Natural killer cell (primary cell): ENCODE results near the gene FUT4. TPM values are rescaled to one million over a fixed set of nuclear protein-coding genes. Genes with fewer than 3 reads are reported as not detected.
A peak's percentile ranks its signal among the peaks of the same experiment; 100 is the strongest.

ENCODE experiments used
- ATAC-seq, 3 donors: fragments of 150-1000 bp in 2 of 3; fragments of 200-7000 bp in 1 of 3; cut with Tn5 transposase; 1 replicate in 1 of 3; 2 replicates in 2 of 3; pipeline ENCODE4 v1.10.0; 2021; ENCODE audit warnings: mild to moderate bottlenecking in 2 of 3, moderate library complexity in 2 of 3
- DNase-seq, 2 donors: peaks; one replicate each; pipeline versions ENCODE4 v3.0.0 to v3.0.0-alpha.2; 2013 to 2021; ENCODE audit warnings: mixed read lengths in 1 of 2
- H3K27ac ChIP-seq: one replicate; pipeline ENCODE4 v1.5.1; 2013; ENCODE audit warnings: mild to moderate bottlenecking, low read length
- H3K27me3 ChIP-seq: one replicate; pipeline ENCODE4 v1.6.1; 2013; ENCODE audit warnings: low read length; ENCODE audit not compliant: control insufficient read depth, insufficient read depth
- H3K36me3 ChIP-seq: one replicate; pipeline ENCODE4 v1.6.1; 2013; ENCODE audit warnings: low read length; ENCODE audit not compliant: control insufficient read depth, insufficient read depth
- H3K4me1 ChIP-seq: one replicate; pipeline ENCODE4 v1.6.1; 2013; ENCODE audit warnings: low read length; ENCODE audit not compliant: control insufficient read depth, insufficient read depth
- H3K4me3 ChIP-seq: one replicate; pipeline ENCODE4 v1.5.1; 2013; ENCODE audit warnings: low read length
- H3K9me3 ChIP-seq: one replicate; pipeline ENCODE4 v1.6.1; 2013; ENCODE audit warnings: low read length; ENCODE audit not compliant: control insufficient read depth, insufficient read depth
- H3K27ac Mint-ChIP-seq, 2 donors: one replicate each; pipeline ENCODE4 v1.8.0; 2022; ENCODE audit warnings: mild to moderate bottlenecking in 2 of 2, mixed read lengths in 2 of 2, moderate library complexity in 1 of 2
- H3K27me3 Mint-ChIP-seq, 2 donors: one replicate each; pipeline ENCODE4 v1.8.0; 2022; ENCODE audit warnings: low read depth in 2 of 2, mixed read lengths in 2 of 2
- H3K36me3 Mint-ChIP-seq: one replicate; pipeline ENCODE4 v1.8.0; 2022; ENCODE audit warnings: mixed read lengths
- H3K4me1 Mint-ChIP-seq, 2 donors: one replicate each; pipeline ENCODE4 v1.8.0; 2022; ENCODE audit warnings: mixed read lengths in 2 of 2
- H3K4me3 Mint-ChIP-seq: one replicate; pipeline ENCODE4 v1.8.0; 2022; ENCODE audit warnings: mild to moderate bottlenecking, moderate library complexity, mixed read lengths
- H3K9me3 Mint-ChIP-seq, 2 donors: one replicate each; pipeline ENCODE4 v1.8.0; 2022; ENCODE audit warnings: mixed read lengths in 2 of 2
- WGBS: methylation state at CpG from one replicate; pipeline ENCODE4 v1.1.7; 2013; ENCODE audit warnings: missing lambda C conversion rate; ENCODE audit not compliant: insufficient coverage; 5-methylcytosine and 5-hydroxymethylcytosine counted together
- intact Hi-C: fragments of 100-400 bp; cut with micrococcal nuclease; formaldehyde crosslinking; loops from one replicate; pipeline ENCODE4 v1.14.2; 2022
- total RNA-seq, 4 donors: library from RNA; stranded (reverse); fragments of 120-200 nt in 1 of 4; gene quantifications; one replicate each; pipeline versions ENCODE4 v1.2.3 to v1.2.4, GENCODE V29; 2013 to 2022
- TF ChIP-seq, protein P1 (sequence below): fragments of 200-600 bp; IDR thresholded peaks from one replicate; pipeline ENCODE4 v1.8.0; 2022; ENCODE audit warnings: antibody characterized with exemption

Gene FUT4
- total RNA-seq, 3 donors from 2014 or later (not counting 1 experiment from before 2014, with no cell fraction given), result 4.4 to 7.5 (median 5.6) TPM

DNA sequence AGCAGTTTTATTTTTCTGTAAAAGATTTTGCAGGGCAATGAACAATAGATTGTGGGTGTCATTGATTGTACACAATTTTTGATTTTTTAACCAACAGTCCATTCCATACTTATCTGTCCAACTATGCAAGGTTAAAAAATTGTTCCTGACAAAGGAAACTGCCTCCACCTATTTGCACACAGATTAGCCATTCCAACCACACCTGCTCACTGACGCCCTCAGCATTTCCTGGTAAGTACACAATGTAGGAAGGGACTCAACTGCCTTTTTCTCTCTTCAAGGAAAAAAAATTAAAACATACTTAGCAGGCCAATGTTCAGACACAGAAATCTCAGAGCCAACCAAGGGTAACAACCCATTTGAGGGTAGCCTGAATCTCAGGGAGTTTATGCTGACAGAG, 4.3 kb upstream of the FUT4 start:
- peaks cover 17 to 38% of the 10 kb centered on the region in 2 donors for H3K27me3 Mint-ChIP-seq
- TF ChIP-seq, protein P1, sequence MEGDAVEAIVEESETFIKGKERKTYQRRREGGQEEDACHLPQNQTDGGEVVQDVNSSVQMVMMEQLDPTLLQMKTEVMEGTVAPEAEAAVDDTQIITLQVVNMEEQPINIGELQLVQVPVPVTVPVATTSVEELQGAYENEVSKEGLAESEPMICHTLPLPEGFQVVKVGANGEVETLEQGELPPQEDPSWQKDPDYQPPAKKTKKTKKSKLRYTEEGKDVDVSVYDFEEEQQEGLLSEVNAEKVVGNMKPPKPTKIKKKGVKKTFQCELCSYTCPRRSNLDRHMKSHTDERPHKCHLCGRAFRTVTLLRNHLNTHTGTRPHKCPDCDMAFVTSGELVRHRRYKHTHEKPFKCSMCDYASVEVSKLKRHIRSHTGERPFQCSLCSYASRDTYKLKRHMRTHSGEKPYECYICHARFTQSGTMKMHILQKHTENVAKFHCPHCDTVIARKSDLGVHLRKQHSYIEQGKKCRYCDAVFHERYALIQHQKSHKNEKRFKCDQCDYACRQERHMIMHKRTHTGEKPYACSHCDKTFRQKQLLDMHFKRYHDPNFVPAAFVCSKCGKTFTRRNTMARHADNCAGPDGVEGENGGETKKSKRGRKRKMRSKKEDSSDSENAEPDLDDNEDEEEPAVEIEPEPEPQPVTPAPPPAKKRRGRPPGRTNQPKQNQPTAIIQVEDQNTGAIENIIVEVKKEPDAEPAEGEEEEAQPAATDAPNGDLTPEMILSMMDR, result no peak
- H3K36me3 Mint-ChIP-seq, result no peaks in the 10 kb centered on the region
- DNase-seq (no peak), ATAC-seq (no peak)
- peaks cover 4% of the 10 kb centered on the region for H3K27me3 ChIP-seq
- H3K27ac ChIP-seq, result no peak overlapping the region
- no peaks in the 10 kb centered on the region for H3K9me3 ChIP-seq
- no peaks in the 10 kb centered on the region for H3K36me3 ChIP-seq
- H3K9me3 Mint-ChIP-seq, result no peaks in the 10 kb centered on the region
- 20% methylated on average over 1 of the region's 1 CpG for WGBS
- intact Hi-C loops, result no loop called here
- no peak overlapping the region for H3K4me3 Mint-ChIP-seq
- peaks cover 12% of the 10 kb centered on the region in 2 donors for H3K4me1 Mint-ChIP-seq
- H3K4me1 ChIP-seq, result peaks cover 3% of the 10 kb centered on the region
- H3K4me3 ChIP-seq, result no peak overlapping the region
- H3K27ac Mint-ChIP-seq, result no peak overlapping the region

DNA sequence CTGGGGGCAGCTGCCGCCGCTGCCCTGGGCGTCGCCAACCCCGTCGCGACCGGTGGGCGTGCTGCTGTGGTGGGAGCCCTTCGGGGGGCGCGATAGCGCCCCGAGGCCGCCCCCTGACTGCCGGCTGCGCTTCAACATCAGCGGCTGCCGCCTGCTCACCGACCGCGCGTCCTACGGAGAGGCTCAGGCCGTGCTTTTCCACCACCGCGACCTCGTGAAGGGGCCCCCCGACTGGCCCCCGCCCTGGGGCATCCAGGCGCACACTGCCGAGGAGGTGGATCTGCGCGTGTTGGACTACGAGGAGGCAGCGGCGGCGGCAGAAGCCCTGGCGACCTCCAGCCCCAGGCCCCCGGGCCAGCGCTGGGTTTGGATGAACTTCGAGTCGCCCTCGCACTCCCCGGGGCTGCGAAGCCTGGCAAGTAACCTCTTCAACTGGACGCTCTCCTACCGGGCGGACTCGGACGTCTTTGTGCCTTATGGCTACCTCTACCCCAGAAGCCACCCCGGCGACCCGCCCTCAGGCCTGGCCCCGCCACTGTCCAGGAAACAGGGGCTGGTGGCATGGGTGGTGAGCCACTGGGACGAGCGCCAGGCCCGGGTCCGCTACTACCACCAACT, 1.0 kb downstream of the FUT4 start:
- H3K9me3 Mint-ChIP-seq, result no peaks in the 10 kb centered on the region
- Histone ChIP-seq H3K4me3 (peak overlapping the region; percentile 77), H3K9me3 (no peaks in the 10 kb centered on the region), H3K4me1 (peaks cover 18% of the 10 kb centered on the region), H3K36me3 (no peaks in the 10 kb centered on the region), H3K27ac (no peak overlapping the region), H3K27me3 (no peaks in the 10 kb centered on the region)
- H3K4me1 Mint-ChIP-seq, result peaks cover 38 to 47% of the 10 kb centered on the region in 2 donors
- H3K27ac Mint-ChIP-seq, result peak overlapping the region in 1 of 2 donors; percentile 13
- peak in 1 of 2 donors; percentile 18 for DNase-seq
- WGBS, result 35% methylated on average over 59 of the region's 59 CpGs
- TF ChIP-seq, protein P1, result no peak
- intact Hi-C loops, result no loop called here
- peak in 1 of 3 donors; percentile 2 for ATAC-seq
- H3K4me3 Mint-ChIP-seq, result peak overlapping the region; percentile 81
- H3K27me3 Mint-ChIP-seq, result peaks cover 4 to 7% of the 10 kb centered on the region in 2 donors
- no peaks in the 10 kb centered on the region for H3K36me3 Mint-ChIP-seq

DNA sequence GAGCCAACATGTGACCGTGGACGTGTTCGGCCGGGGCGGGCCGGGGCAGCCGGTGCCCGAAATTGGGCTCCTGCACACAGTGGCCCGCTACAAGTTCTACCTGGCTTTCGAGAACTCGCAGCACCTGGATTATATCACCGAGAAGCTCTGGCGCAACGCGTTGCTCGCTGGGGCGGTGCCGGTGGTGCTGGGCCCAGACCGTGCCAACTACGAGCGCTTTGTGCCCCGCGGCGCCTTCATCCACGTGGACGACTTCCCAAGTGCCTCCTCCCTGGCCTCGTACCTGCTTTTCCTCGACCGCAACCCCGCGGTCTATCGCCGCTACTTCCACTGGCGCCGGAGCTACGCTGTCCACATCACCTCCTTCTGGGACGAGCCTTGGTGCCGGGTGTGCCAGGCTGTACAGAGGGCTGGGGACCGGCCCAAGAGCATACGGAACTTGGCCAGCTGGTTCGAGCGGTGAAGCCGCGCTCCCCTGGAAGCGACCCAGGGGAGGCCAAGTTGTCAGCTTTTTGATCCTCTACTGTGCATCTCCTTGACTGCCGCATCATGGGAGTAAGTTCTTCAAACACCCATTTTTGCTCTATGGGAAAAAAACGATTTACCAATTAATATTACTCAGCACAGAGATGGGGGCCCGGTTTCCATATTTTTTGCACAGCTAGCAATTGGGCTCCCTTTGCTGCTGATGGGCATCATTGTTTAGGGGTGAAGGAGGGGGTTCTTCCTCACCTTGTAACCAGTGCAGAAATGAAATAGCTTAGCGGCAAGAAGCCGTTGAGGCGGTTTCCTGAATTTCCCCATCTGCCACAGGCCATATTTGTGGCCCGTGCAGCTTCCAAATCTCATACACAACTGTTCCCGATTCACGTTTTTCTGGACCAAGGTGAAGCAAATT, 1.8 kb downstream of the FUT4 start:
- Histone ChIP-seq H3K4me1 (peaks cover 18% of the 10 kb centered on the region), H3K4me3 (no peak overlapping the region), H3K36me3 (no peaks in the 10 kb centered on the region), H3K9me3 (no peaks in the 10 kb centered on the region), H3K27ac (no peak overlapping the region), H3K27me3 (no peaks in the 10 kb centered on the region)
- Mint-ChIP-seq H3K4me3 (peak overlapping the region; percentile 81), H3K27ac (peak overlapping the region in 1 of 2 donors; percentile 13), H3K27me3 (no peaks in the 10 kb centered on the region), H3K4me1 (peaks cover 42 to 55% of the 10 kb centered on the region in 2 donors), H3K36me3 (no peaks in the 10 kb centered on the region), H3K9me3 (no peaks in the 10 kb centered on the region)
- DNase-seq (no peak), ATAC-seq (no peak)
- intact Hi-C loops, result no loop called here
- TF ChIP-seq, protein P1, result no peak
- 89% methylated on average over 54 of the region's 54 CpGs for WGBS
